Measurements from ENCODE around the gene MBOAT2.

- TF ChIP-seq CTCF (conservative IDR thresholded peaks at IDR 0.05; ENCODE audit: low read depth, low read length) (no peak), EZH2 (IDR thresholded peaks at IDR 0.05; ENCODE audit: low read length, unreplicated experiment) (no peak), EZH2phosphoT487 (IDR thresholded peaks at IDR 0.05; ENCODE audit: borderline replicate concordance, low read length) (no peak)
These were observed 69.1 kb downstream of the MBOAT2 start for GRCh38 chr2:8934338-8934737.
